GM12878 (cell line): Measurements from ENCODE around the gene LNX2. TPM values are rescaled to one million over a fixed set of nuclear protein-coding genes. Genes with fewer than 3 reads are reported as not detected.

Source experiments
- ASH2L ChIP-seq: fragments of 300-600, 200-600 bp; sonication (generic); IDR thresholded peaks from 2 replicates; pipeline ENCODE4 v1.6.1; 2017; ENCODE audit warnings: low read depth, mild to moderate bottlenecking, borderline replicate concordance
- ATF3 ChIP-seq: IDR thresholded peaks from 2 replicates; pipeline ENCODE4 v1.6.1; 2011; ENCODE audit warnings: low read depth, mild to moderate bottlenecking, low read length, moderate library complexity, borderline replicate concordance; ENCODE audit errors: extremely low read depth
- ATF7 ChIP-seq: fragments of 450-650 bp; IDR thresholded peaks from 2 replicates; pipeline ENCODE4 v1.6.1; 2016; ENCODE audit warnings: low read depth, mild to moderate bottlenecking
- BACH1 ChIP-seq: fragments of 450-650 bp; IDR thresholded peaks from 2 replicates; pipeline ENCODE4 v1.6.1; 2017; ENCODE audit warnings: mild to moderate bottlenecking, borderline replicate concordance
- BMI1 ChIP-seq: fragments of 450-650 bp; IDR thresholded peaks from 2 replicates; pipeline ENCODE4 v1.6.1; 2016; ENCODE audit warnings: mild to moderate bottlenecking, moderate library complexity, borderline replicate concordance
- CBX5 ChIP-seq: sonication (generic); IDR thresholded peaks from 2 replicates; pipeline ENCODE4 v1.6.1; 2016; ENCODE audit warnings: low read depth, moderate library complexity, mild to moderate bottlenecking, inconsistent platforms
- CREB1 ChIP-seq: IDR thresholded peaks from 2 replicates; pipeline ENCODE4 v1.6.1; 2012; ENCODE audit warnings: low read depth, mild to moderate bottlenecking, inconsistent platforms
- E4F1 ChIP-seq: fragments of 450-650 bp; IDR thresholded peaks from 2 replicates; pipeline ENCODE4 v1.6.1; 2018; ENCODE audit warnings: borderline replicate concordance, mild to moderate bottlenecking; ENCODE audit not compliant: partially characterized antibody
- EP300 ChIP-seq, 2 experiments: fragments of 150-350 bp in 1 of 2; IDR thresholded peaks; 2 replicates each; pipeline ENCODE4 v1.6.1; 2011 to 2012; ENCODE audit warnings: low read depth in 2 of 2, low read length in 2 of 2, borderline replicate concordance in 1 of 2, improper control_type of control experiment in 1 of 2, inconsistent platforms in 1 of 2; ENCODE audit not compliant: control insufficient read depth in 1 of 2
- HDAC2 ChIP-seq: fragments of 200-600 bp; sonication (generic); IDR thresholded peaks from 2 replicates; pipeline ENCODE4 v1.6.1; 2017
- IRF4 ChIP-seq: IDR thresholded peaks from 2 replicates; pipeline ENCODE4 v1.6.1; 2011; ENCODE audit warnings: low read depth, low read length
- JUND ChIP-seq: IDR thresholded peaks from 2 replicates; pipeline ENCODE4 v1.6.1; 2012; ENCODE audit warnings: low read depth, mild to moderate bottlenecking, low read length, improper control_type of control experiment, moderate library complexity
- NBN ChIP-seq: fragments of 450-650 bp; IDR thresholded peaks from 2 replicates; pipeline ENCODE4 v1.6.1; 2016
- NFIC ChIP-seq: IDR thresholded peaks from 2 replicates; pipeline ENCODE4 v1.6.1; 2012; ENCODE audit warnings: low read depth, mild to moderate bottlenecking, inconsistent platforms, low read length, moderate library complexity
- PKNOX1 ChIP-seq: fragments of 450-650 bp; IDR thresholded peaks from 2 replicates; pipeline ENCODE4 v1.6.1; 2016; ENCODE audit warnings: mild to moderate bottlenecking
- RAD51 ChIP-seq: fragments of 450-650 bp; IDR thresholded peaks from 2 replicates; pipeline ENCODE4 v1.6.1; 2016; ENCODE audit warnings: moderate library complexity, mild to moderate bottlenecking, inconsistent platforms
- RB1 ChIP-seq: fragments of 450-650 bp; formaldehyde crosslinking; IDR thresholded peaks from 2 replicates; pipeline ENCODE4 v1.6.1; 2017; ENCODE audit warnings: mild to moderate bottlenecking, borderline replicate concordance
- SIX5 ChIP-seq: IDR thresholded peaks from 2 replicates; pipeline ENCODE4 v1.6.1; 2011; ENCODE audit warnings: mild to moderate bottlenecking, low read depth, low read length, moderate library complexity; ENCODE audit not compliant: severe bottlenecking
- SMARCA5 ChIP-seq: fragments of 450-650 bp; IDR thresholded peaks from 2 replicates; pipeline ENCODE4 v1.6.1; 2017; ENCODE audit warnings: mild to moderate bottlenecking
- SP1 ChIP-seq: IDR thresholded peaks from one replicate; pipeline ENCODE4 v1.6.1; 2011; ENCODE audit warnings: low read depth, low read length
- TAF1 ChIP-seq: IDR thresholded peaks from 2 replicates; pipeline ENCODE4 v1.6.1; 2011; ENCODE audit warnings: mild to moderate bottlenecking, low read depth, low read length, borderline replicate concordance
- TBL1XR1 ChIP-seq: IDR thresholded peaks from 2 replicates; pipeline ENCODE4 v1.6.1; 2012; ENCODE audit warnings: low read depth, low read length, improper control_type of control experiment
- YBX1 ChIP-seq: fragments of 450-650 bp; IDR thresholded peaks from 2 replicates; pipeline ENCODE4 v1.6.1; 2016; ENCODE audit warnings: antibody characterized with exemption
- polyA plus RNA-seq, 11 experiments: library from polyadenylated mRNA; depleted of rRNA in 4 of 11; unstranded in 6 of 11; stranded (reverse) in 5 of 11; fragments of >200 nt; fragmentation: Nextera tagmentation in 4 of 11; fragmentation: Illumina TruSeq in 1 of 11; extraction: Ambion mirVana in 4 of 11; extraction: Trizol in 1 of 11; gene quantifications; 1 replicate in 1 of 11; 2 replicates in 10 of 11; pipeline versions ENCODE4 v1.2.1 to v1.2.3, GENCODE V29; 2011 to 2016; ENCODE audit warnings: inconsistent platforms in 2 of 11, missing spikeins in 2 of 11, low read depth in 1 of 11
- total RNA-seq, 4 experiments: library from RNA; depleted of rRNA in 3 of 4; stranded (reverse); fragments of >200 nt in 3 of 4; fragmentation: Illumina TruSeq in 1 of 4; extraction: Trizol in 1 of 4; gene quantifications; 2 replicates each; pipeline versions ENCODE4 v1.2.1 to v1.2.3, GENCODE V29; 2013 to 2021
- TF ChIP-seq, protein P1 (sequence below): fragments of 450-650 bp; IDR thresholded peaks from 2 replicates; pipeline ENCODE4 v1.6.1; 2017; ENCODE audit warnings: mild to moderate bottlenecking, low read depth, inconsistent platforms; ENCODE audit not compliant: poor library complexity, severe bottlenecking
- TF ChIP-seq, protein P2 (sequence below): fragments of 450-650 bp; IDR thresholded peaks from 2 replicates; pipeline ENCODE4 v1.6.1; 2017; ENCODE audit warnings: low read depth, mild to moderate bottlenecking, moderate library complexity

Gene LNX2
- total and polyA plus RNA-seq, 10 of the 15 experiments (the other 5 are each of a cell fraction or from before 2014, with no cell fraction given) = 1.3 to 7.7 (median 4.4) TPM

DNA sequence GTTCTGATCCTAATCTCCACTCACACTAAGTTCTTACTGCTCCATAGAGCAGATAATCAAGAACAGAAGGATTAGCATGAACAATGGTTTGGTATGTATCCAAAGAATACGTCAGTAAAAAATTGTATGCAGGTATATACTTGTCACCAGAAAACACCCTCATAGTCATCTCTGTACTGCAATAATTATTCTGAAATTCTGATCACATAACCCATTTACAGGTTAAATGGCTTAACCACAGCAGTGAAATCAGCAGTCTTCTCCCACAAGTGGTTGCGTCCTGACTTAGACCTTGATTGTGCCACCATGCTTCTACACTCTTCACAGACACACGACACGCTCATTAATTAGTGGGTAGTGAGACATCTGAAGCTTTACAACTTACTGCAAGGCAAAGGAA is 50.9 kb downstream of the LNX2 start (continued):
- 0 out of 2 replicates have a peak, but pooled peaks have one; percentile 10 for TF ChIP-seq PKNOX1
- TF ChIP-seq BACH1 = peak; percentile 17; the same call in 1 of the 2 replicates
- no peak for TF ChIP-seq YBX1
- TF ChIP-seq RB1 = no peak
- TF ChIP-seq EP300 (IDR thresholded peaks at IDR 0.05; ENCODE audit: borderline replicate concordance in 1 of 2, control insufficient read depth in 1 of 2, low read depth in 2 of 2, low read length in 2 of 2) = peak in 1 of 2 experiments; percentile 44; a peak in 1 of 4 replicates
- TF ChIP-seq ATF7 = peak; percentile 78
- no peak for TF ChIP-seq TAF1
- TF ChIP-seq BMI1 = no peak
- no peak for TF ChIP-seq SIX5
- TF ChIP-seq SMARCA5 = no peak
- TF ChIP-seq, protein P1, sequence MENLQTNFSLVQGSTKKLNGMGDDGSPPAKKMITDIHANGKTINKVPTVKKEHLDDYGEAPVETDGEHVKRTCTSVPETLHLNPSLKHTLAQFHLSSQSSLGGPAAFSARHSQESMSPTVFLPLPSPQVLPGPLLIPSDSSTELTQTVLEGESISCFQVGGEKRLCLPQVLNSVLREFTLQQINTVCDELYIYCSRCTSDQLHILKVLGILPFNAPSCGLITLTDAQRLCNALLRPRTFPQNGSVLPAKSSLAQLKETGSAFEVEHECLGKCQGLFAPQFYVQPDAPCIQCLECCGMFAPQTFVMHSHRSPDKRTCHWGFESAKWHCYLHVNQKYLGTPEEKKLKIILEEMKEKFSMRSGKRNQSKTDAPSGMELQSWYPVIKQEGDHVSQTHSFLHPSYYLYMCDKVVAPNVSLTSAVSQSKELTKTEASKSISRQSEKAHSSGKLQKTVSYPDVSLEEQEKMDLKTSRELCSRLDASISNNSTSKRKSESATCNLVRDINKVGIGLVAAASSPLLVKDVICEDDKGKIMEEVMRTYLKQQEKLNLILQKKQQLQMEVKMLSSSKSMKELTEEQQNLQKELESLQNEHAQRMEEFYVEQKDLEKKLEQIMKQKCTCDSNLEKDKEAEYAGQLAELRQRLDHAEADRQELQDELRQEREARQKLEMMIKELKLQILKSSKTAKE = peak; percentile 60
- TF ChIP-seq SP1 = no peak
- TF ChIP-seq IRF4 = 0 out of 2 replicates have a peak, but pooled peaks have one; percentile 22
- peak; percentile 62; the same call in 1 of the 2 replicates for TF ChIP-seq NFIC
- TF ChIP-seq E4F1 = no peak
- TF ChIP-seq HDAC2 = no peak
- no peak for TF ChIP-seq ATF3
- TF ChIP-seq NBN = no peak
- TF ChIP-seq ASH2L = no peak
- TF ChIP-seq, protein P2, sequence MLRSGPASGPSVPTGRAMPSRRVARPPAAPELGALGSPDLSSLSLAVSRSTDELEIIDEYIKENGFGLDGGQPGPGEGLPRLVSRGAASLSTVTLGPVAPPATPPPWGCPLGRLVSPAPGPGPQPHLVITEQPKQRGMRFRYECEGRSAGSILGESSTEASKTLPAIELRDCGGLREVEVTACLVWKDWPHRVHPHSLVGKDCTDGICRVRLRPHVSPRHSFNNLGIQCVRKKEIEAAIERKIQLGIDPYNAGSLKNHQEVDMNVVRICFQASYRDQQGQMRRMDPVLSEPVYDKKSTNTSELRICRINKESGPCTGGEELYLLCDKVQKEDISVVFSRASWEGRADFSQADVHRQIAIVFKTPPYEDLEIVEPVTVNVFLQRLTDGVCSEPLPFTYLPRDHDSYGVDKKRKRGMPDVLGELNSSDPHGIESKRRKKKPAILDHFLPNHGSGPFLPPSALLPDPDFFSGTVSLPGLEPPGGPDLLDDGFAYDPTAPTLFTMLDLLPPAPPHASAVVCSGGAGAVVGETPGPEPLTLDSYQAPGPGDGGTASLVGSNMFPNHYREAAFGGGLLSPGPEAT = peak; percentile 51; the same call in 1 of the 2 replicates
- TF ChIP-seq CBX5 = no peak
- TF ChIP-seq JUND = 0 out of 2 replicates have a peak, but pooled peaks have one; percentile 2
- TF ChIP-seq TBL1XR1 = no peak
- TF ChIP-seq CREB1 = peak; percentile 25; the same call in 1 of the 2 replicates
- no peak for TF ChIP-seq RAD51
